ENCODE measurements around the gene HNRNPDL. TPM values are rescaled to one million over a fixed set of nuclear protein-coding genes. Genes with fewer than 3 reads are reported as not detected.
"Not testable (repeated sequence)": the region's sequence is repeated elsewhere in the genome, so short reads cannot be mapped to it uniquely, and the experiment has no call there.

HNRNPDL gene
- polyA plus RNA-seq, 1 experiment = 275 TPM

- CTCF ChIA-PET = interaction anchor here (1.0 kb wide), 1 partner anchor 316 kb away, joined by 3 read pairs; no protein-coding TSS in a partner anchor
These were observed 7.6 kb downstream of the HNRNPDL start for GRCh38 chr4:82422616-82423015.

GRCh38 chr4:82421796-82422560, 8.3 kb downstream of the HNRNPDL start:
- no peak for DNase-seq (ENCODE audit: low read depth, low spot score)
- Histone ChIP-seq H3K9me3 (ENCODE audit: control insufficient read depth, insufficient read depth, low read length) (no peaks in the 10 kb centered on the region), H3K27me3 (ENCODE audit: control insufficient read depth, insufficient read depth, low read length) (no peaks in the 10 kb centered on the region), H3K27ac (ENCODE audit: low read depth, low read length) (no peak overlapping the region), H3K4me3 (ENCODE audit: low read depth, low read length) (no peak overlapping the region)
- POLR2A ChIA-PET = interaction anchor here (0.6 to 1.4 kb wide), 3 partner anchors 45 to 858 kb away, joined by 3 to 8 read pairs (median 6); partner anchors contain the start of gene HNRNPD
- CTCF ChIA-PET = interaction anchor here (1.0 kb wide), 1 partner anchor 317 kb away, joined by 3 read pairs; no protein-coding TSS in a partner anchor
- TF ChIP-seq, protein P1, sequence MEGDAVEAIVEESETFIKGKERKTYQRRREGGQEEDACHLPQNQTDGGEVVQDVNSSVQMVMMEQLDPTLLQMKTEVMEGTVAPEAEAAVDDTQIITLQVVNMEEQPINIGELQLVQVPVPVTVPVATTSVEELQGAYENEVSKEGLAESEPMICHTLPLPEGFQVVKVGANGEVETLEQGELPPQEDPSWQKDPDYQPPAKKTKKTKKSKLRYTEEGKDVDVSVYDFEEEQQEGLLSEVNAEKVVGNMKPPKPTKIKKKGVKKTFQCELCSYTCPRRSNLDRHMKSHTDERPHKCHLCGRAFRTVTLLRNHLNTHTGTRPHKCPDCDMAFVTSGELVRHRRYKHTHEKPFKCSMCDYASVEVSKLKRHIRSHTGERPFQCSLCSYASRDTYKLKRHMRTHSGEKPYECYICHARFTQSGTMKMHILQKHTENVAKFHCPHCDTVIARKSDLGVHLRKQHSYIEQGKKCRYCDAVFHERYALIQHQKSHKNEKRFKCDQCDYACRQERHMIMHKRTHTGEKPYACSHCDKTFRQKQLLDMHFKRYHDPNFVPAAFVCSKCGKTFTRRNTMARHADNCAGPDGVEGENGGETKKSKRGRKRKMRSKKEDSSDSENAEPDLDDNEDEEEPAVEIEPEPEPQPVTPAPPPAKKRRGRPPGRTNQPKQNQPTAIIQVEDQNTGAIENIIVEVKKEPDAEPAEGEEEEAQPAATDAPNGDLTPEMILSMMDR (IDR thresholded peaks at IDR 0.05; ENCODE audit: low read depth, low read length) = no peak

More at GRCh38 chr4:82422616-82423015, 7.6 kb downstream of the HNRNPDL start:
- no peaks in the 10 kb centered on the region for H3K9me3 ChIP-seq (ENCODE audit: control insufficient read depth, insufficient read depth, low read length)
- POLR2A ChIA-PET = interaction anchor here (1.4 kb wide), 1 partner anchor 48 kb away, joined by 8 read pairs; the partner anchor contains the start of gene HNRNPD
- TF ChIP-seq, protein P1 (IDR thresholded peaks at IDR 0.05; ENCODE audit: low read depth, low read length) = no peak
- H3K27ac ChIP-seq (ENCODE audit: low read depth, low read length) = no peak overlapping the region
- no peak for DNase-seq (ENCODE audit: low read depth, low spot score)
- H3K4me3 ChIP-seq (ENCODE audit: low read depth, low read length) = no peak overlapping the region
- H3K27me3 ChIP-seq (ENCODE audit: control insufficient read depth, insufficient read depth, low read length) = no peaks in the 10 kb centered on the region

GRCh38 chr4:82419451-82419850, 10.8 kb downstream of the HNRNPDL start:
- no peaks in the 10 kb centered on the region for H3K9me3 ChIP-seq (ENCODE audit: control insufficient read depth, insufficient read depth, low read length)
- CTCF ChIA-PET = interaction anchor here (1.3 kb wide), 1 partner anchor 10 kb away, joined by 6 read pairs; no protein-coding TSS in a partner anchor
- TF ChIP-seq, protein P1 (IDR thresholded peaks at IDR 0.05; ENCODE audit: low read depth, low read length) = no peak
- no peak overlapping the region for H3K27ac ChIP-seq (ENCODE audit: low read depth, low read length)
- H3K27me3 ChIP-seq (ENCODE audit: control insufficient read depth, insufficient read depth, low read length) = no peaks in the 10 kb centered on the region
- DNase-seq (ENCODE audit: low read depth, low spot score) = no peak
- POLR2A ChIA-PET = interaction anchor here (0.7 to 1.4 kb wide), 2 partner anchors 10 to 41 kb away, joined by 4 to 17 read pairs; partner anchors contain the start of gene HNRNPDL
- H3K4me3 ChIP-seq (ENCODE audit: low read depth, low read length) = no peak overlapping the region

- no peaks in the 10 kb centered on the region for H3K27me3 ChIP-seq (ENCODE audit: control insufficient read depth, insufficient read depth, low read length)
- no peak overlapping the region for H3K4me3 ChIP-seq (ENCODE audit: low read depth, low read length)
- peaks cover 2% of the 10 kb centered on the region; the same call in 1 of the 2 replicates for H3K9me3 ChIP-seq (ENCODE audit: control insufficient read depth, insufficient read depth, low read length)
- no peak for DNase-seq (ENCODE audit: low read depth, low spot score)
- TF ChIP-seq, protein P1 (IDR thresholded peaks at IDR 0.05; ENCODE audit: low read depth, low read length) = no peak
- CTCF ChIA-PET = no interaction called here
- POLR2A ChIA-PET = interaction anchor here (1.6 kb wide), 1 partner anchor 13 kb away, joined by 7 read pairs; no protein-coding TSS in a partner anchor
- no peak overlapping the region for H3K27ac ChIP-seq (ENCODE audit: low read depth, low read length)
These were observed 14.3 kb downstream of the HNRNPDL start for GRCh38 chr4:82415922-82416365.

- CTCF ChIA-PET; H3K27me3 ChIP-seq (ENCODE audit: control insufficient read depth, insufficient read depth, low read length); DNase-seq (ENCODE audit: low read depth, low spot score); H3K27ac ChIP-seq (ENCODE audit: low read depth, low read length); H3K9me3 ChIP-seq (ENCODE audit: control insufficient read depth, insufficient read depth, low read length); H3K4me3 ChIP-seq (ENCODE audit: low read depth, low read length): not testable (repeated sequence)
- POLR2A ChIA-PET = interaction anchor here (1.6 kb wide), 1 partner anchor 14 kb away, joined by 7 read pairs; no protein-coding TSS in a partner anchor
These were observed 15.2 kb downstream of the HNRNPDL start for GRCh38 chr4:82415061-82415460.
